ENCODE measurements around the gene ISX. TPM values are rescaled to one million over a fixed set of nuclear protein-coding genes. Genes with fewer than 3 reads are reported as not detected.

ISX gene
- total RNA-seq, 1 experiment from 2014 or later = not detected

GRCh38 chr22:35114131-35114980 is 48.4 kb downstream of the ISX start:
- Histone ChIP-seq H3K27ac (ENCODE audit: low read length) (no peak overlapping the region), H4K20me1 (ENCODE audit: low read length) (no peaks in the 10 kb centered on the region), H3K4me2 (ENCODE audit: low read length) (no peak overlapping the region), H2AFZ (ENCODE audit: low read length) (no peak overlapping the region), H3K9ac (ENCODE audit: low read length) (no peak overlapping the region), H3K9me3 (ENCODE audit: low read length) (no peaks in the 10 kb centered on the region), H3K4me3 (ENCODE audit: low read length) (no peak overlapping the region), H3K9me2 (replicated peaks; ENCODE audit: low read length) (no peaks in the 10 kb centered on the region), H3F3A (ENCODE audit: low read length, unreplicated experiment) (no peaks in the 10 kb centered on the region), H3K79me2 (ENCODE audit: low read length) (no peaks in the 10 kb centered on the region), H3K4me1 (ENCODE audit: insufficient read depth, low read length) (no peaks in the 10 kb centered on the region), H3K27me3 (ENCODE audit: low read length) (no peaks in the 10 kb centered on the region), H3K36me3 (ENCODE audit: low read depth, low read length) (no peaks in the 10 kb centered on the region)
- intact Hi-C loops (cut with micrococcal nuclease) = no loop called here
- ChIA-PET CTCF (no interaction called here), POLR2A (ENCODE audit: unreplicated experiment) (no interaction called here)
- ATAC-seq = no peak
- no peak for DNase-seq
- no TSS peak for BruUV-seq (replicated peaks)
- TF ChIP-seq EZH2phosphoT487 (IDR thresholded peaks at IDR 0.05; ENCODE audit: borderline replicate concordance, low read length) = no peak
- no peak for TF ChIP-seq EZH2 (IDR thresholded peaks at IDR 0.05; ENCODE audit: low read length, unreplicated experiment)
- TF ChIP-seq CTCF (conservative IDR thresholded peaks at IDR 0.05; ENCODE audit: low read depth, low read length) = no peak

- no peaks in the 10 kb centered on the region for H3K36me3 ChIP-seq (ENCODE audit: low read depth, low read length)
- CTCF ChIA-PET = no interaction called here
- no peaks in the 10 kb centered on the region for H3K9me2 ChIP-seq (replicated peaks; ENCODE audit: low read length)
- H3K9me3 ChIP-seq (ENCODE audit: low read length) = no peaks in the 10 kb centered on the region
- H3K4me3 ChIP-seq (ENCODE audit: low read length) = no peak overlapping the region
- no peaks in the 10 kb centered on the region for H4K20me1 ChIP-seq (ENCODE audit: low read length)
- H2AFZ ChIP-seq (ENCODE audit: low read length) = no peak overlapping the region
- no TSS peak for BruUV-seq (replicated peaks)
- H3K4me1 ChIP-seq (ENCODE audit: insufficient read depth, low read length) = no peaks in the 10 kb centered on the region
- ATAC-seq = no peak
- H3F3A ChIP-seq (ENCODE audit: low read length, unreplicated experiment) = no peaks in the 10 kb centered on the region
- no peaks in the 10 kb centered on the region for H3K79me2 ChIP-seq (ENCODE audit: low read length)
- POLR2A ChIA-PET (ENCODE audit: unreplicated experiment) = no interaction called here
- intact Hi-C loops (cut with micrococcal nuclease) = no loop called here
- H3K27me3 ChIP-seq (ENCODE audit: low read length) = no peaks in the 10 kb centered on the region
- no peak overlapping the region for H3K4me2 ChIP-seq (ENCODE audit: low read length)
- no peak for DNase-seq
- TF ChIP-seq EZH2phosphoT487 (IDR thresholded peaks at IDR 0.05; ENCODE audit: borderline replicate concordance, low read length) (no peak), EZH2 (IDR thresholded peaks at IDR 0.05; ENCODE audit: low read length, unreplicated experiment) (no peak), CTCF (conservative IDR thresholded peaks at IDR 0.05; ENCODE audit: low read depth, low read length) (no peak)
- no peak overlapping the region for H3K27ac ChIP-seq (ENCODE audit: low read length)
- no peak overlapping the region for H3K9ac ChIP-seq (ENCODE audit: low read length)
Measured at GRCh38 chr22:35115515-35115914, 49.6 kb downstream of the ISX start.

- BruUV-seq (replicated peaks) = no TSS peak
- POLR2A ChIA-PET (ENCODE audit: unreplicated experiment) = no interaction called here
- Histone ChIP-seq H3K9ac (ENCODE audit: low read length) (no peak overlapping the region), H4K20me1 (ENCODE audit: low read length) (no peaks in the 10 kb centered on the region), H3K9me2 (replicated peaks; ENCODE audit: low read length) (no peaks in the 10 kb centered on the region), H3K27me3 (ENCODE audit: low read length) (no peaks in the 10 kb centered on the region), H3K9me3 (ENCODE audit: low read length) (no peaks in the 10 kb centered on the region), H3K79me2 (ENCODE audit: low read length) (no peaks in the 10 kb centered on the region), H2AFZ (ENCODE audit: low read length) (no peak overlapping the region), H3F3A (ENCODE audit: low read length, unreplicated experiment) (no peaks in the 10 kb centered on the region), H3K27ac (ENCODE audit: low read length) (no peak overlapping the region), H3K4me2 (ENCODE audit: low read length) (no peak overlapping the region), H3K4me1 (ENCODE audit: insufficient read depth, low read length) (no peaks in the 10 kb centered on the region), H3K36me3 (ENCODE audit: low read depth, low read length) (no peaks in the 10 kb centered on the region), H3K4me3 (ENCODE audit: low read length) (no peak overlapping the region)
- CTCF ChIA-PET = no interaction called here
- TF ChIP-seq EZH2 (IDR thresholded peaks at IDR 0.05; ENCODE audit: low read length, unreplicated experiment) (no peak), CTCF (conservative IDR thresholded peaks at IDR 0.05; ENCODE audit: low read depth, low read length) (no peak), EZH2phosphoT487 (IDR thresholded peaks at IDR 0.05; ENCODE audit: borderline replicate concordance, low read length) (no peak)
- DNase-seq (no peak), ATAC-seq (no peak)
- intact Hi-C loops (cut with micrococcal nuclease) = no loop called here
Measured at GRCh38 chr22:35116269-35116668, 50.3 kb downstream of the ISX start.

Measured in PC-3 (cell line).